NOMO-1 (cell line): ENCODE results near the gene ERC2.

Experiments used
- DNase-seq, 2 experiments: peaks; one replicate each; lab custom pipeline; 2025; ENCODE audit not compliant: unreplicated experiment in 2 of 2; lab: John Stamatoyannopoulos, UW

ERC2 gene

GRCh38 chr3:55521064-55521737, 947.1 kb downstream of the ERC2 start:
- no peak for DNase-seq

GRCh38 chr3:55519019-55519418, 949.2 kb downstream of the ERC2 start:
- no peak for DNase-seq

GRCh38 chr3:55518451-55518850, 949.8 kb downstream of the ERC2 start:
- DNase-seq, result no peak

GRCh38 chr3:55516392-55517030, 951.8 kb downstream of the ERC2 start:
- no peak for DNase-seq

- DNase-seq, result no peak
Measured at GRCh38 chr3:55515550-55516246, 952.6 kb downstream of the ERC2 start.

GRCh38 chr3:55514962-55515361, 953.3 kb downstream of the ERC2 start:
- no peak for DNase-seq

GRCh38 chr3:55512571-55513343, 955.5 kb downstream of the ERC2 start:
- DNase-seq, result no peak

GRCh38 chr3:55511895-55512570, 956.2 kb downstream of the ERC2 start:
- DNase-seq, result no peak

GRCh38 chr3:55508335-55508734, 959.9 kb downstream of the ERC2 start:
- no peak for DNase-seq

GRCh38 chr3:55507808-55508207, 960.5 kb downstream of the ERC2 start:
- no peak for DNase-seq

- DNase-seq, result no peak
Measured at GRCh38 chr3:55505776-55506175, 962.5 kb downstream of the ERC2 start.

- peak; percentile 28 to 39 for DNase-seq
Measured at GRCh38 chr3:55505102-55505501, 963.2 kb downstream of the ERC2 start.

GRCh38 chr3:55501905-55502304, 966.4 kb downstream of the ERC2 start:
- no peak for DNase-seq

- no peak for DNase-seq
Measured at GRCh38 chr3:55500555-55501330, 967.5 kb downstream of the ERC2 start.

GRCh38 chr3:55498520-55498919, 969.7 kb downstream of the ERC2 start:
- DNase-seq, result no peak

GRCh38 chr3:55497250-55497649, 971.0 kb downstream of the ERC2 start:
- no peak for DNase-seq

- DNase-seq, result no peak
Measured at GRCh38 chr3:55494976-55495375, 973.3 kb downstream of the ERC2 start.

GRCh38 chr3:55492976-55493375, 975.3 kb downstream of the ERC2 start:
- no peak for DNase-seq

- no peak for DNase-seq
Measured at GRCh38 chr3:55491296-55491816, 976.9 kb downstream of the ERC2 start.
